WTC11 (cell line): ENCODE data around the gene MAML3.

Experiments
- AR ChIP-seq: fragments of 250-450 bp; sonication (Bioruptor Pico); IDR thresholded peaks from 2 replicates; pipeline ENCODE4 v1.9.0; 2021; ENCODE audit warnings: mild to moderate bottlenecking
- ATF3 ChIP-seq: sonication (generic); formaldehyde crosslinking; conservative IDR thresholded peaks from 2 replicates; pipeline ENCODE4 v1.8.1; 2022; ENCODE audit warnings: mild to moderate bottlenecking, missing genetic modification reagents
- ESRRA ChIP-seq: sonication (generic); formaldehyde crosslinking; IDR thresholded peaks from 2 replicates; pipeline ENCODE4 v1.8.1; 2022; ENCODE audit warnings: mild to moderate bottlenecking, missing genetic modification reagents, borderline replicate concordance
- FOXJ3 ChIP-seq: sonication (generic); formaldehyde crosslinking; IDR thresholded peaks from 2 replicates; pipeline ENCODE4 v1.9.0; 2021; ENCODE audit warnings: missing genetic modification reagents, mild to moderate bottlenecking, borderline replicate concordance
- PRDM15 ChIP-seq: sonication (generic); formaldehyde crosslinking; IDR thresholded peaks from 2 replicates; pipeline ENCODE4 v1.8.0; 2022; ENCODE audit warnings: missing genetic modification reagents
- SP1 ChIP-seq: sonication (generic); formaldehyde crosslinking; conservative IDR thresholded peaks from 2 replicates; pipeline ENCODE4 v1.8.1; 2022; ENCODE audit warnings: missing genetic modification reagents
- ZBTB21 ChIP-seq: sonication (generic); formaldehyde crosslinking; IDR thresholded peaks from 2 replicates; pipeline ENCODE4 v1.8.1; 2023; ENCODE audit warnings: mild to moderate bottlenecking, missing genetic modification reagents, borderline replicate concordance
- ZBTB43 ChIP-seq: sonication (generic); formaldehyde crosslinking; IDR thresholded peaks from 2 replicates; pipeline ENCODE4 v1.8.1; 2023; ENCODE audit warnings: mild to moderate bottlenecking, missing genetic modification reagents
- TF ChIP-seq, protein P1 (sequence below): fragments of 200-600 bp; IDR thresholded peaks from 2 replicates; pipeline ENCODE4 v1.8.0; 2022; ENCODE audit warnings: antibody characterized with exemption
- TF ChIP-seq, protein P2 (sequence below): sonication (generic); formaldehyde crosslinking; IDR thresholded peaks from 2 replicates; pipeline ENCODE4 v1.8.1; 2023; ENCODE audit warnings: mild to moderate bottlenecking, missing genetic modification reagents
- TF ChIP-seq, protein P3 (sequence below): sonication (generic); formaldehyde crosslinking; IDR thresholded peaks from 2 replicates; pipeline ENCODE4 v1.8.0; 2023; ENCODE audit warnings: missing genetic modification reagents
- TF ChIP-seq, protein P4 (sequence below): sonication (generic); formaldehyde crosslinking; IDR thresholded peaks from 2 replicates; pipeline ENCODE4 v1.8.0; 2022; ENCODE audit warnings: mild to moderate bottlenecking, missing genetic modification reagents

DNA sequence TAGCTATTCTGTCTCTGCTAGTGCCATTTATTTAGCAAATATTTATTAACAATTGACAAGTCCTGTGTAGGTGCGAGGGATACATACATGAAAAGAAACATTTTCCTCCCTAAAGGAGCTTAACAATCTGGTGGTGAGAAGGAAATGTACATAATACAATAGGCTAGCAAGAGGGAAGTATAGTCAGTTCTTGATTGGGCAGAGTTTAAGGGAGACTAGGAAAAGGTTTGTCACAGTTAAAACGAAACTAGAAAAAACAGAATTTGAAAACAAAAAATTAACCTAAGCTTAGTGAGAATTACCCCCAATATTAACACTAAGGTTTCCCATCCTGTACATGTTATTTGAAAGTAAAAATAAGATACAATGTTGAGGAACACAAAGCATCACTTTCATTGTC, 8.6 kb upstream of the MAML3 start:
- TF ChIP-seq, protein P1, sequence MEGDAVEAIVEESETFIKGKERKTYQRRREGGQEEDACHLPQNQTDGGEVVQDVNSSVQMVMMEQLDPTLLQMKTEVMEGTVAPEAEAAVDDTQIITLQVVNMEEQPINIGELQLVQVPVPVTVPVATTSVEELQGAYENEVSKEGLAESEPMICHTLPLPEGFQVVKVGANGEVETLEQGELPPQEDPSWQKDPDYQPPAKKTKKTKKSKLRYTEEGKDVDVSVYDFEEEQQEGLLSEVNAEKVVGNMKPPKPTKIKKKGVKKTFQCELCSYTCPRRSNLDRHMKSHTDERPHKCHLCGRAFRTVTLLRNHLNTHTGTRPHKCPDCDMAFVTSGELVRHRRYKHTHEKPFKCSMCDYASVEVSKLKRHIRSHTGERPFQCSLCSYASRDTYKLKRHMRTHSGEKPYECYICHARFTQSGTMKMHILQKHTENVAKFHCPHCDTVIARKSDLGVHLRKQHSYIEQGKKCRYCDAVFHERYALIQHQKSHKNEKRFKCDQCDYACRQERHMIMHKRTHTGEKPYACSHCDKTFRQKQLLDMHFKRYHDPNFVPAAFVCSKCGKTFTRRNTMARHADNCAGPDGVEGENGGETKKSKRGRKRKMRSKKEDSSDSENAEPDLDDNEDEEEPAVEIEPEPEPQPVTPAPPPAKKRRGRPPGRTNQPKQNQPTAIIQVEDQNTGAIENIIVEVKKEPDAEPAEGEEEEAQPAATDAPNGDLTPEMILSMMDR, result no peak
- TF ChIP-seq ESRRA, result no peak
- TF ChIP-seq PRDM15, result no peak
- TF ChIP-seq ATF3 (CRISPR knock-in tag), result no peak
- TF ChIP-seq, protein P2, sequence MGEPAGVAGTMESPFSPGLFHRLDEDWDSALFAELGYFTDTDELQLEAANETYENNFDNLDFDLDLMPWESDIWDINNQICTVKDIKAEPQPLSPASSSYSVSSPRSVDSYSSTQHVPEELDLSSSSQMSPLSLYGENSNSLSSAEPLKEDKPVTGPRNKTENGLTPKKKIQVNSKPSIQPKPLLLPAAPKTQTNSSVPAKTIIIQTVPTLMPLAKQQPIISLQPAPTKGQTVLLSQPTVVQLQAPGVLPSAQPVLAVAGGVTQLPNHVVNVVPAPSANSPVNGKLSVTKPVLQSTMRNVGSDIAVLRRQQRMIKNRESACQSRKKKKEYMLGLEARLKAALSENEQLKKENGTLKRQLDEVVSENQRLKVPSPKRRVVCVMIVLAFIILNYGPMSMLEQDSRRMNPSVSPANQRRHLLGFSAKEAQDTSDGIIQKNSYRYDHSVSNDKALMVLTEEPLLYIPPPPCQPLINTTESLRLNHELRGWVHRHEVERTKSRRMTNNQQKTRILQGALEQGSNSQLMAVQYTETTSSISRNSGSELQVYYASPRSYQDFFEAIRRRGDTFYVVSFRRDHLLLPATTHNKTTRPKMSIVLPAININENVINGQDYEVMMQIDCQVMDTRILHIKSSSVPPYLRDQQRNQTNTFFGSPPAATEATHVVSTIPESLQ, result no peak
- TF ChIP-seq FOXJ3 (CRISPR knock-in tag), result no peak
- TF ChIP-seq, protein P3, sequence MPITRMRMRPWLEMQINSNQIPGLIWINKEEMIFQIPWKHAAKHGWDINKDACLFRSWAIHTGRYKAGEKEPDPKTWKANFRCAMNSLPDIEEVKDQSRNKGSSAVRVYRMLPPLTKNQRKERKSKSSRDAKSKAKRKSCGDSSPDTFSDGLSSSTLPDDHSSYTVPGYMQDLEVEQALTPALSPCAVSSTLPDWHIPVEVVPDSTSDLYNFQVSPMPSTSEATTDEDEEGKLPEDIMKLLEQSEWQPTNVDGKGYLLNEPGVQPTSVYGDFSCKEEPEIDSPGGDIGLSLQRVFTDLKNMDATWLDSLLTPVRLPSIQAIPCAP (CRISPR knock-in tag), result no peak
- TF ChIP-seq AR (CRISPR knock-in tag), result no peak
- no peak for TF ChIP-seq SP1 (CRISPR knock-in tag)
- TF ChIP-seq ZBTB21 (CRISPR knock-in tag), result no peak
- no peak for TF ChIP-seq ZBTB43 (CRISPR knock-in tag)
- TF ChIP-seq, protein P4, sequence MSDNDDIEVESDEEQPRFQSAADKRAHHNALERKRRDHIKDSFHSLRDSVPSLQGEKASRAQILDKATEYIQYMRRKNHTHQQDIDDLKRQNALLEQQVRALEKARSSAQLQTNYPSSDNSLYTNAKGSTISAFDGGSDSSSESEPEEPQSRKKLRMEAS (CRISPR knock-in tag), result no peak
